Sigmoid colon (tissue), 7 donors: Measurements from ENCODE around the gene ALS2CL. TPM values are rescaled to one million over a fixed set of nuclear protein-coding genes. Genes with fewer than 3 reads are reported as not detected.

Experiments
- DNase-seq: peaks from one replicate; pipeline ENCODE4 v3.0.0-alpha.2; 2019
- H3K27ac ChIP-seq, 4 donors: fragments of 200-600 bp; sonication (generic); one replicate each; pipeline ENCODE4 v1.5.1; 2016 to 2019; ENCODE audit warnings: mild to moderate bottlenecking in 1 of 4
- H3K27me3 ChIP-seq, 3 donors: fragments of 200-600 bp; sonication (generic); one replicate each; pipeline ENCODE4 v1.5.1; 2019; ENCODE audit warnings: mild to moderate bottlenecking in 1 of 3
- H3K36me3 ChIP-seq, 4 donors: fragments of 200-600 bp; sonication (generic); one replicate each; pipeline ENCODE4 v1.5.1; 2016 to 2019
- H3K4me1 ChIP-seq, 4 donors: fragments of 200-600 bp; sonication (generic); one replicate each; pipeline ENCODE4 v1.5.1; 2017 to 2019
- H3K4me3 ChIP-seq, 4 donors: fragments of 200-600 bp; sonication (generic); one replicate each; pipeline ENCODE4 v1.5.1; 2017 to 2019; ENCODE audit warnings: mild to moderate bottlenecking in 2 of 4, moderate library complexity in 1 of 4
- H3K9me3 ChIP-seq, 4 donors: fragments of 200-600 bp in 3 of 4; sonication (generic) in 3 of 4; one replicate each; pipeline versions ENCODE4 v1.5.1 to v1.6.1; 2013 to 2019
- EP300 ChIP-seq, 4 donors: sonication (generic); formaldehyde crosslinking; IDR thresholded peaks; one replicate each; pipeline ENCODE4 v1.6.1; 2017; ENCODE audit warnings: antibody characterized with exemption in 4 of 4
- POLR2A ChIP-seq, 2 donors: fragments of 450-650 bp; IDR thresholded peaks; one replicate each; pipeline ENCODE4 v1.6.1; 2016; ENCODE audit warnings: antibody characterized with exemption in 2 of 2, mild to moderate bottlenecking in 2 of 2, moderate library complexity in 2 of 2
- POLR2AphosphoS5 ChIP-seq, 4 donors: sonication (generic); formaldehyde crosslinking; IDR thresholded peaks; one replicate each; pipeline ENCODE4 v1.6.1; 2017; ENCODE audit warnings: antibody characterized with exemption in 4 of 4
- WGBS, 2 donors: extraction: QIAGEN DNeasy Blood & Tissue Kit; methylation state at CpG; one replicate each; pipeline ENCODE4 v1.1.7; 2013; 5-methylcytosine and 5-hydroxymethylcytosine counted together
- intact Hi-C: fragments of 100-400 bp; cut with DNase I; formaldehyde crosslinking; loops from one replicate; pipeline ENCODE4 v1.15.1; 2023
- polyA plus RNA-seq, 3 donors: library from polyadenylated mRNA; stranded (reverse); fragments of 200-250 nt; gene quantifications; one replicate each; pipeline ENCODE4 v1.2.3, GENCODE V29; 2013
- total RNA-seq, 4 donors: library from RNA; depleted of rRNA; stranded (reverse); fragments of >200 nt; gene quantifications; one replicate each; pipeline ENCODE4 v1.1.0, GENCODE V29; 2016
- TF ChIP-seq, protein P1 (sequence below), 4 experiments: fragments of 450-650 bp in 3 of 4; fragments of 200-600 bp in 1 of 4; IDR thresholded peaks; one replicate each; pipeline ENCODE4 v1.5.1; 2016 to 2019; ENCODE audit warnings: antibody characterized with exemption in 4 of 4, mild to moderate bottlenecking in 3 of 4, moderate library complexity in 2 of 4
- donor health status: healthy with polysubstance abuse.
- donor health status: Bipolar disorder and iron deficiency.
- donor health status: healthy.

ALS2CL gene
- total and polyA plus RNA-seq, 7 donors: 3.9 to 35.0 (median 5.4) TPM

DNA sequence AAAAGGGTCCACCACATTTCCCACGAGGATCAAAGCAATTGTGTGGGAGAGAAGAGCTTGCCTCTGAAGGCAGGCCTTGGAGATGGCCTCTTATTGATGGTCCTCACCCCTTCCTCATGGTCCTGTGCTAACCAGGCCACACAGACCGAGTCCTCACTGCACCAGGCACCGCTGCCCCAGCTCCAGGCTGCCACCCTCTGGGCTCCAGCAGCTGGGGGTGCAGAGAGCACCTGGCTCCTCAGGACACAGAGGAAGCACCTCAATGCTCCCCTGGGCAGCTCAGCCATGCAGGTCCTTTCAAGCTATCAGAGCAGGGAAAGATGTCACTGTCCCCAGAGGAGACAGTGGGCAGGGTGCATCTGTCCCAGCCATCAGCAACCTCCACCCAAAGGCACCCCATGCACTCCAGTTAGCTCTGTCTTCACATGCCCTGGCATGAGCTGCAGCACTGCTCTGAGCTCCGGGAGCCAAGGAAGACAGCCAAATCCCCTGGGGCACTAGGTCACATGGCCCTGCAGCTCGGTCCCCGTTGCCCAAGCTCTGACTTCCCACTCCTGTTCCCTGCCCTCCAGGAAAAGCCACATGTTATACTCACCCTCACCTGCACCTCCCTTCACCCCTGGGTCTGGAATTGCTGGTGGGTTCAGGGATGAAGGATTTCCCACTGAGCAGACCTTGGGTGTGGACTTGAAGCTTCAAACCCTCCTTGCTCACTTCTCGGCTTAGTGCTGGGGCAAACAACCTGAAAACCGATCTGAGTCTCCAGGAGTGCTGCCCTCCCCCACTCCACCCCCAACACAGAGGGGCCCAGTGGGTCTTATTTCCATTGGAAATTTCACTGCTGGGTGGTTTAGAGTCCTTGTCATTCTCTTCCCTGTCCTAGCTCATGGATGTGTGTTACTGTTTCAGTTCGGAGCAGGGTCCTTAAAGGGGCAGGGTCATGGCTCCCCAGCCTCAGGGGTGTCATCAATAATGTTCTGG lies 32.6 kb downstream of the ALS2CL start:
- H3K4me3 ChIP-seq: no peak overlapping the region
- DNase-seq: peak; percentile 54
- no peak for TF ChIP-seq POLR2AphosphoS5 (IDR thresholded peaks at IDR 0.05)
- no peak for TF ChIP-seq EP300 (IDR thresholded peaks at IDR 0.05)
- TF ChIP-seq, protein P1, sequence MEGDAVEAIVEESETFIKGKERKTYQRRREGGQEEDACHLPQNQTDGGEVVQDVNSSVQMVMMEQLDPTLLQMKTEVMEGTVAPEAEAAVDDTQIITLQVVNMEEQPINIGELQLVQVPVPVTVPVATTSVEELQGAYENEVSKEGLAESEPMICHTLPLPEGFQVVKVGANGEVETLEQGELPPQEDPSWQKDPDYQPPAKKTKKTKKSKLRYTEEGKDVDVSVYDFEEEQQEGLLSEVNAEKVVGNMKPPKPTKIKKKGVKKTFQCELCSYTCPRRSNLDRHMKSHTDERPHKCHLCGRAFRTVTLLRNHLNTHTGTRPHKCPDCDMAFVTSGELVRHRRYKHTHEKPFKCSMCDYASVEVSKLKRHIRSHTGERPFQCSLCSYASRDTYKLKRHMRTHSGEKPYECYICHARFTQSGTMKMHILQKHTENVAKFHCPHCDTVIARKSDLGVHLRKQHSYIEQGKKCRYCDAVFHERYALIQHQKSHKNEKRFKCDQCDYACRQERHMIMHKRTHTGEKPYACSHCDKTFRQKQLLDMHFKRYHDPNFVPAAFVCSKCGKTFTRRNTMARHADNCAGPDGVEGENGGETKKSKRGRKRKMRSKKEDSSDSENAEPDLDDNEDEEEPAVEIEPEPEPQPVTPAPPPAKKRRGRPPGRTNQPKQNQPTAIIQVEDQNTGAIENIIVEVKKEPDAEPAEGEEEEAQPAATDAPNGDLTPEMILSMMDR (IDR thresholded peaks at IDR 0.05): no peak
- TF ChIP-seq POLR2A (IDR thresholded peaks at IDR 0.05): no peak
- no peaks in the 10 kb centered on the region for H3K9me3 ChIP-seq
- intact Hi-C loops: no loop called here
- no peak overlapping the region for H3K27ac ChIP-seq
- no peaks in the 10 kb centered on the region for H3K27me3 ChIP-seq
- H3K36me3 ChIP-seq: no peaks in the 10 kb centered on the region
- WGBS, 2 donors: 62 to 66% methylated on average over 9 of the region's 9 CpGs
- peaks cover 0 to 13% (median 3%) of the 10 kb centered on the region in 4 donors for H3K4me1 ChIP-seq

DNA sequence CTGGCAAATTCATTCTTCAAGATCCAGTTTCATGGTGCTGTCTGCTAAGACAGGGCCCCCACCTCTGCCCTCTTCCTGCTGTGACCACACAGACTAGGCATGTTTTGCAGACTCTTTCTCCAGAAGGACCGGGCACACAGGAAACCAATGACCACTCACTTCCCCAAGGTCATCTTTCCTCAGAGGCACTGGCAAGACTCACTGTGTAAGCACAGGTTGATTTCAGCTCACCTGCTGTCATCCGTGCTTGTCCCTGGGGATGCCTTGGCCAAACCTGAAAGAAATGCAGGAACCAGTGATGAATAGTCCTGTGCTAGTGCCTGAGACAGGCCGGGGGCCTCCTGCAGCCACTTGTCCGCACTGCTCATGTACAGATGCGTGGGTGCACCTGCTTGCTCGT lies 33.5 kb downstream of the ALS2CL start:
- no peak for DNase-seq
- intact Hi-C loops: no loop called here
- Histone ChIP-seq H3K36me3 (no peaks in the 10 kb centered on the region), H3K4me3 (no peak overlapping the region), H3K27me3 (peaks cover 0 to 4% (median 0%) of the 10 kb centered on the region in 3 donors), H3K27ac (no peak overlapping the region), H3K9me3 (no peaks in the 10 kb centered on the region), H3K4me1 (peaks cover 0 to 13% (median 3%) of the 10 kb centered on the region in 4 donors)
- TF ChIP-seq POLR2AphosphoS5 (IDR thresholded peaks at IDR 0.05) (no peak), EP300 (IDR thresholded peaks at IDR 0.05) (no peak), POLR2A (IDR thresholded peaks at IDR 0.05) (no peak)
- TF ChIP-seq, protein P1 (IDR thresholded peaks at IDR 0.05): no peak
- WGBS, 2 donors: 83 to 84% methylated on average over 6 of the region's 6 CpGs

DNA sequence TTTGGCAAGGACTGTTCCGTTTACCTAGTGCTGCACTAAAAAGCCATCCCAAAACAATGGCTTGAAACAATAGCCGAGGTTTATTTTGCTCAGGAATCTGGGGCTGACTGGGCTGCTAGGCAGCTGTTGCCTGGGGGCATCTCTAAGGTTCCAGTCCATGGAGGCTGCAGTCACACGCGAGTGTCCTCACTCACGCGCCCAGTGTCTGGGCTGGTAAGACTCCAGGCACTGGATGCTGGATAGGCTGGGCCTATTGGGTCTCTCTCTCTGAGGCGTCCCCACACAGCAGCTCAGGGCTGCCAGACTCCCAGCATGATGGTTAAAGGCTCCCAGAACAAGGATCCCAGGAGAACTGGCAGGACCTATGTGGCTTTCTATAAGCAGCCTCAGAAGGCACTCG lies 34.2 kb downstream of the ALS2CL start:
- intact Hi-C loops: no loop called here
- H3K4me1 ChIP-seq: peaks cover 0 to 13% (median 3%) of the 10 kb centered on the region in 4 donors
- 90 to 91% methylated on average over 8 of the region's 8 CpGs for WGBS, 2 donors
- H3K27ac ChIP-seq: no peak overlapping the region
- no peak for TF ChIP-seq EP300 (IDR thresholded peaks at IDR 0.05)
- TF ChIP-seq POLR2A (IDR thresholded peaks at IDR 0.05): no peak
- TF ChIP-seq, protein P1 (IDR thresholded peaks at IDR 0.05): no peak
- no peak for TF ChIP-seq POLR2AphosphoS5 (IDR thresholded peaks at IDR 0.05)
- H3K4me3 ChIP-seq: no peak overlapping the region
- H3K27me3 ChIP-seq: peaks cover 0 to 4% (median 0%) of the 10 kb centered on the region in 3 donors
- H3K9me3 ChIP-seq: no peaks in the 10 kb centered on the region
- peak; percentile 40 for DNase-seq
- no peaks in the 10 kb centered on the region for H3K36me3 ChIP-seq

DNA sequence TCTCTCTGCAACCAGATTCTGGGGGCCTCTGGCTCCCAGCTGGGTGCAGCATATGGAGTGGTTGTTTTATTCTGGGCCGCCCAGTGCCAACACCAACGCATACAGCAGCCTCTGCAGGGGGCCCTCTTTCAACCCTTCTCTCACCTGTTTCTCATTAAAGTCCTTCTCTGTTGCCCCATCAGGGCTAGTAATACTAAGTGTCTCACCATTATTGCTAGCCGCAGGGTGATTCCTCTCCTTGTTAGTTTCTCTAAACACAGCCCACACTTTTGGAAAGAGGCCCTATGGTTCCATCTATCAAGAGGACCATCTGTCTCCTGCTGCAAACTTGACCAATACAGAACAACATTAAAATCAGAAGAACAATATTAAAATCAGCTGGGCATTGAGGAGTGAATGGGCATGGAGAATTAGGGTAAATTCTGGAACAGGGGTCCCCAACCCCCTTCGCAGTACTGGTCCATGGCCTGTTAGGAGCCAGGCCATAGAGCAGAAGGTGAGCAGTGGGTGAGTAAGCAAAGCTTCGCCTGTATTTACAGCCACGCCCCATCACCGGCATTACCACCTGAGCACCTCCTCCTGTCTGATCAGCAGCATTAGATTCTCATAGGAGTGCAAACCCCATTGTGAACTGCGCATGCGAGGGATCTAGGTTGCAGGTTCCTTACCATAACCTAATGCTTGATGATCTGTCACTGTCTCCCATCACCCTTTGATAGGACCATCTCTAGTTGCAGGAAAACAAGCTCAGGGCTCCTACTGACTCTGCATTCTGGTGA lies 36.5 kb downstream of the ALS2CL start:
- no peaks in the 10 kb centered on the region for H3K4me1 ChIP-seq
- WGBS, 2 donors: 65 to 82% methylated on average over 9 of the region's 9 CpGs
- no peak for TF ChIP-seq EP300 (IDR thresholded peaks at IDR 0.05)
- no peak for DNase-seq
- no peaks in the 10 kb centered on the region for H3K9me3 ChIP-seq
- intact Hi-C loops: no loop called here
- no peak overlapping the region for H3K27ac ChIP-seq
- peaks cover 0 to 4% (median 0%) of the 10 kb centered on the region in 3 donors for H3K27me3 ChIP-seq
- H3K36me3 ChIP-seq: no peaks in the 10 kb centered on the region
- no peak overlapping the region for H3K4me3 ChIP-seq

DNA sequence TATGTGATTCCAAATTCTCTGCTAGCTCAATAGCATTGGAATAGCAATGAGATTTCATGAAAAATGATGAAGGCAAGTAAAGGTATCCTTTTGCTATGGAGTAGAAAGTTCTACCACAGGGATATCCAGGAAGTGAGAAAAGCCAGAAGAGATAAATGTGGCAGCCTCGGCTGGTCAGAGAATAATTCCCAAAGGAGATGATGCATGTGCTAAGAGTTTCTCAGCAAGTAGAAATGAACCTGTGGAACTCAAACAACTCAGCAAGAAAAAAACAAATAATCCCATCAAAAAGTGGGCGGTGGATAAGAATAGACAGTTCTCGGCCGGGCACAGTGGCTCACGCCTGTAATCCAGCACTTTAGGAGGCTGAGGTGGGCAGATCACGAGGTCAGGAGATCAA lies 38.2 kb downstream of the ALS2CL start:
- Histone ChIP-seq H3K27ac (no peak overlapping the region), H3K4me3 (no peak overlapping the region), H3K27me3 (peaks cover 0 to 4% (median 0%) of the 10 kb centered on the region in 3 donors), H3K9me3 (no peaks in the 10 kb centered on the region), H3K36me3 (no peaks in the 10 kb centered on the region), H3K4me1 (no peaks in the 10 kb centered on the region)
- TF ChIP-seq POLR2A (IDR thresholded peaks at IDR 0.05) (no peak), EP300 (IDR thresholded peaks at IDR 0.05) (no peak), POLR2AphosphoS5 (IDR thresholded peaks at IDR 0.05) (no peak)
- TF ChIP-seq, protein P1 (IDR thresholded peaks at IDR 0.05): no peak
- no peak for DNase-seq
- intact Hi-C loops: no loop called here
- WGBS, 2 donors: 84 to 87% methylated on average over 6 of the region's 6 CpGs
